DMS 273 (cell line): ENCODE measurements around the gene MEF2D.

ENCODE experiments used
- DNase-seq: peaks from one replicate; lab custom pipeline; 2025; ENCODE audit not compliant: unreplicated experiment; lab: John Stamatoyannopoulos, UW

The MEF2D gene

GRCh38 chr1:156489166-156489934 lies 11.2 kb downstream of the MEF2D start:
- DNase-seq, result peak; percentile 98

GRCh38 chr1:156488566-156489165 lies 11.9 kb downstream of the MEF2D start:
- DNase-seq, result no peak

- DNase-seq, result no peak
These were observed 12.7 kb downstream of the MEF2D start for GRCh38 chr1:156487862-156488261.

GRCh38 chr1:156486421-156487344 lies 13.9 kb downstream of the MEF2D start:
- peak; percentile 31 for DNase-seq

GRCh38 chr1:156485984-156486383 lies 14.6 kb downstream of the MEF2D start:
- DNase-seq, result no peak

- DNase-seq, result no peak
These were observed 16.0 kb downstream of the MEF2D start for GRCh38 chr1:156484480-156485058.

GRCh38 chr1:156483397-156483796 lies 17.2 kb downstream of the MEF2D start:
- DNase-seq, result no peak

- no peak for DNase-seq
These were observed 18.3 kb downstream of the MEF2D start for GRCh38 chr1:156482276-156482675.

GRCh38 chr1:156481527-156481926 lies 19.0 kb downstream of the MEF2D start:
- no peak for DNase-seq

GRCh38 chr1:156480411-156481192 lies 20.0 kb downstream of the MEF2D start:
- peak; percentile 59 for DNase-seq

GRCh38 chr1:156480016-156480370 lies 20.6 kb downstream of the MEF2D start:
- peak; percentile 36 for DNase-seq

- no peak for DNase-seq
These were observed 21.2 kb downstream of the MEF2D start for GRCh38 chr1:156479093-156480015.

- DNase-seq, result no peak
These were observed 22.3 kb downstream of the MEF2D start for GRCh38 chr1:156478250-156478627.

- no peak for DNase-seq
These were observed 22.9 kb downstream of the MEF2D start for GRCh38 chr1:156477526-156478249.

GRCh38 chr1:156476501-156477298 lies 23.9 kb downstream of the MEF2D start:
- DNase-seq, result no peak

- DNase-seq, result peak; percentile 92
These were observed 24.7 kb downstream of the MEF2D start for GRCh38 chr1:156475568-156476500.

- DNase-seq, result no peak
These were observed 25.6 kb downstream of the MEF2D start for GRCh38 chr1:156474966-156475365.
